Hematopoietic multipotent progenitor cell treated with erythropoietin and hydrocortisone succinate and interleukin-3 and kit ligand, for 15 days (in vitro differentiated cells): Measurements from ENCODE around the gene ZNF862.

Experiments used
- DNase-seq: peaks from one replicate; pipeline ENCODE4 v3.0.0-alpha.2; 2015; ENCODE audit warnings: low spot score

The ZNF862 gene

DNA sequence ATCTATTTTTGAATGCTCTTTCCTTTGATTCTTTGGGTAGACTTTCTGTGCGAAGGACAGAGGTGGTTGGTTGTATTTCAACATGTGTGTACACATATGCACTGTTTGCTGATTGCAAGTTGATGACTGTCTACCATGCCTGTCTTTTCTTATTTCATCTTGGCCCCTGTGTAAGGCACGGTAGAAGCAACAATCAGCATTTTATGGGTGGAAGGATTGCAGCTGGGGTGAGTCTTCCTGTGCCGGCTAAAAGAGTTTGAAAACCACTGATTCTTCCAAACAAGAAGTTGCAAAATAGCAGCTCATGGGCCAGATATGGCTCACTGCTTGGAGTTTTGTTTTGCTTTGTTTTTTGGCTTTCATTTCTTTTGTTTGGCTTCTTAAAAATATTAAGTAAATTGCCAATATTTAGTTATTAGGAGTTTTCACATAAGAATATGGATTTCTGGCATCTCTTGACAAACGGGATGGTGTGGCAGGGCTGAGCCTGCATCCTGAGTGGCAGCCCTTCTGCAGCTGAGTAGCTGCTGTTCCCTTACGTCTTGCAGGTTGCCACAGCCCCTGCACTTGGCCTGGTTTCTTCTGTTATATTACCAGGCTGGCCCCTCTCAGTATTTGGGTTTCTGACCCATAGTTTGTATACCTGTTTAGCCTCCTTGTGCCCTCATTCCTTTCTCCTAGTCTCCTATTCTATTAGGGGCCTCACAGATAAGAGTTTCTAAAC, 7.2 kb downstream of the ZNF862 start:
- no peak for DNase-seq

GRCh38 chr7:149846021-149846420, 7.8 kb downstream of the ZNF862 start:
- DNase-seq: no peak

DNA sequence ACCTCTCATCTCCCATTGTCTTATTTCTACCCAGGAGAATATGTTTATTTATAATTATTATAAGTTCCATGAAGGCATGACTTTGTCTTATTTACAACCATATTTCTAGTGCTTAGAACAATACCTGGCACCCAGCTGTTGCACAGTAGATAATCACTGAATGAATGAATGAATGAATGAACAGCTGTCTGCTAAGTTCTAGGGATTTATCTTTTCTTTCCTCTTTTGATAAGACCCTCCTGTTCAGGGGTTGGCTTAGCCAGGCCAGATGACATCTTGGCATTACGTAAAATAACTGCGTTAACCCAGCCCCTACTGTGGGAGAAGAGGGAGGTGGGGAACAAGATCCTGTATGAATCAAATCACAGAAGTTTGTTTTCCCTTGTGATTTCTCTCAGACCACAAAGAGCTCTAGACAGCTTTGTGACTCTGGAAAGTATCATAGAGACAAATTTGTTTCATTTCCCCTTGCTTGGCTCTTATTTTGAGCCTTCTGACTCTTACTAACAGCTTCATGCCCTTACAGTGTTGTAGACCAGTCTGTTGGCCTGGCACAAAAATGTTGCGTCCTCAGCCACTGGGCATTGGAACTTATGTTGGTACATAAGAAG, 8.4 kb downstream of the ZNF862 start:
- DNase-seq: no peak

DNA sequence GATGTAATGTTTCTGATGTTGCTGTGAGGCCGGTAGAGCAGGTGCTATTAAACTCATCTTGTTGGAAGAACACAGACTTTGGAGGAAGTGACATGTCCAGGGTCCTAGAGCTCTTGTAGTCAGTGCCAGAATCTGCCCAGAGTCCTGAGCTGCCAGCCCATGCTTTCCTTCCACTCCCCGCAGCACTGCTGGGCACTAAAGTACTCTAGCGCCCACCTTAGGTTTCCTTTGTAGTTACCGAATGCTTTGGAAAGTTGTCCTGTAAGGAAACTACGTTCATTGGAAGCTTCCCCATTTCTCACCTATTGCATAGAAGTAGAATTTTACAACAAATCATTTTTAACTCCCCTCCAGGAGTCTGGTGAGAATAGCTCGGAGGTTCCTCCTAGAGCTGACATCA, 11.0 kb downstream of the ZNF862 start:
- no peak for DNase-seq

- DNase-seq: no peak
Measured at GRCh38 chr7:149850007-149850594, 11.9 kb downstream of the ZNF862 start.

DNA sequence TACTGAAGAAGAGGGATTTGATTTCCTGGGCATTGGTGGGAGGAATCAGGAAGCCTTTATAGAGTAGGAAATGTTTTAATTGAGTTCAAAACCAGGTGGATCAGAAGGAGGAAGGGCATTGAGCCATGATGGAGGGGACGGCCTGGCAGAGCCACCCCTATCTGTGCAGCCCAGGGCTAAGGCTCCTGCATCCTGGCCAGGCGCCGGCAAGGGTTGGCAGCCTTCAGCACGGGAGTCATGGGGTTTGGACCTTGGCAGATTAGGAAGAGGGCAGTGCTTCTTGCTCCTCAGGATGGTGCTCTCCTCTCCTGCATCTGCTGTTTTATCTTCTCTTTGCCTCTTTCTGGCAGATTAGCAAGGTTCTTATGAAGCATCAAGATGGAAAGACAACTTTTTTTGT, 12.5 kb downstream of the ZNF862 start:
- no peak for DNase-seq

GRCh38 chr7:149851449-149851848, 13.3 kb downstream of the ZNF862 start:
- no peak for DNase-seq

DNA sequence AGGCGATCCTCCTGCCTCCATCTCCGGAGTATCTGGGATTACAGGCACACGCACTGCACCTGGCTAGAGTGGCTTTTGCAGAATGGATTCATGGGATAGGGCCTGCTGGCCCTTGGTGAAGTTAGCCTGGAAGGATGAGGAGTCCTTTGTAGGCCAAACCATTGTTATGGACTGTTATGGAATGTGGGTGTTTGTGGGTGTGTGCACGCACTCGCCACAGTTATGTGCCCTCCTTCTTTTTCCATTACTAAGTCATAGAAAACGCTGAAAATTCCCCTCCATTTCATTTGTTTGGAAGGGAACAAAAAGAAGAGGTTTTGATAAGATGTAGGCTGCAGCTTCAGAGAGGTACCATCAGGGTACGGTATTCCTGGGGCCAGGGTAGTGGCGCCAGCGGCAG, 15.0 kb downstream of the ZNF862 start:
- DNase-seq: no peak

DNA sequence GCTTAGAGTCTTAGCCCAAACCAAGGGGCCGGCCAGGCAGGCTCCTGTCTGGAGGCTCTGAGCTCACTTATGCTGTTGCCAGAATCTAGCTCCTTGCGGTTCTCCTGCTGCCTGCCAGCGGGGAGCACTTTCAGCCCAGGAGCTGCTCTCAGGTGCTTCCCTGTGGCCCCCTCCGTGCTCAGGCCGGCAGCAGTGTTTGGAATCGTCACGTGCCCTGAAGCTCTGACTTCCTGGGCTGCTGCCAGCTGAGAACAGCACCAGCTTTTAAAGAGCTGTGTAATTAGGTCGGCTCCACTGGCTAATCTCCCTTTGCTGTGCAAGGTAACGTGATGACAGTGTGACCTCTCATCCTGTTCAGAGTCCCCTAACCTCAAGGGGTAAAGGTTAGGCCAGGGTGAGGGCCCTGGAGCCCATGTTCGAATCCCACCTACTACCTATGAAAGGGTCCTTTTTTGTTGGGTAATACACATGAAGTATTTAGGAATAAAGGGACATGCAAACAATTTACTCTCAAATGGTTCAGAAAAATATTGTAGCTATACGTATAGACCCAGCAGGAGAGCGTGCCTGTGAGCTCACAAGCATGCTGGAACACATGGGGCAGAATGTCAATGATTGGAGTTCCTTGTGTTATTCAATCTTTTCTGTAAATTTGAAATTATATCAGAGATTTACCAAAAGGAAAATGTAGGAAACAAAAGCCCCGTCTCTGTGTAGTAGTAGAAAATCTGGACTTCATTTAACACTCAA, 16.6 kb downstream of the ZNF862 start:
- no peak for DNase-seq

- no peak for DNase-seq
Measured at GRCh38 chr7:149855361-149856305, 17.5 kb downstream of the ZNF862 start.

GRCh38 chr7:149856583-149856982, 18.4 kb downstream of the ZNF862 start:
- no peak for DNase-seq

DNA sequence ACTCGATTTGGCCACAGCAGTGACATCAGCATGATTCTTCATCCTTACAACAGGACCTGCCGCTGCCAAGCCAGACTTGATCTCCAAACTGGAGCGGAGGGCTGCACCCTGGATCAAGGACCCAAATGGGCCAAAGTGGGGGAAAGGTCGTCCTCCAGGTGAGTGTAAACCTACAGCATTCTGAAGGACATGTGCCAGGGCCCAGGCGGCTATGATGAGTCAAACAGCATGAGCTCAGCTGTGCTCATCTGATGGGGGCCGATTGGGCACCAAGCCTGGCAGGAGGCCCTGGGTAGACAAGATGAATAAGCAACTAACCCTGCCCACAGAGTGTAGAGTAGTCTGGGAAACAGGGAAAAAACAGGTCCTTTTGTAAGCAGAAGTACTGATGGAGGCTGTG, 21.2 kb downstream of the ZNF862 start:
- no peak for DNase-seq

- DNase-seq: no peak
Measured at GRCh38 chr7:149859876-149860275, 21.7 kb downstream of the ZNF862 start.

- DNase-seq: no peak
Measured at GRCh38 chr7:149860821-149861727, 22.9 kb downstream of the ZNF862 start.

DNA sequence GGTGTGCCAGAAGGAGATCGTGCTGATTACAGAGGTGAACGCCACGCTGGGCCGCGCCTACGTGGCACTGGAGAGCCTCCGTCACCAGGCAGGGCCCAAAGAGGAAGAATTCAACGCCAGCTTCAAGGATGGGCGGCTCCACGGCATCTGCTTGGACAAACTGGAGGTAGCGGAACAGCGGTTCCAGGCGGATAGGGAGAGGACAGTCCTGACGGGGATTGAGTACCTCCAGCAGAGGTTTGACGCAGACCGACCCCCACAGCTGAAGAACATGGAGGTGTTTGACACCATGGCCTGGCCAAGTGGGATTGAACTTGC, 23.5 kb downstream of the ZNF862 start:
- DNase-seq: no peak

DNA sequence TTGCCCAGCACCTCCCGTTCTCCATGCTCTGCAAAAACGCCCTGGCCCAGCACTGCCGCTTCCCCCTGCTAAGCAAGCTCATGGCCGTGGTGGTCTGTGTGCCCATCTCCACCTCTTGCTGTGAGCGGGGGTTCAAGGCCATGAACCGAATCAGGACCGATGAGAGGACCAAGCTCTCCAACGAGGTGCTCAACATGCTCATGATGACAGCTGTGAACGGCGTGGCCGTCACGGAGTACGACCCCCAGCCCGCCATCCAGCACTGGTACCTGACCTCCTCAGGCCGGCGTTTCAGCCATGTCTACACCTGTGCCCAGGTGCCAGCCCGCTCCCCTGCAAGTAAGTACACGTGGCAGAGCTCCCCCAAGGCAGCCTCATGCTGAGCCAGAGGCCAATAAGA, 24.0 kb downstream of the ZNF862 start:
- DNase-seq: no peak

- no peak for DNase-seq
Measured at GRCh38 chr7:149863500-149863899, 25.3 kb downstream of the ZNF862 start.

- no peak for DNase-seq
Measured at GRCh38 chr7:149864023-149864422, 25.8 kb downstream of the ZNF862 start.

GRCh38 chr7:149864751-149865150, 26.6 kb downstream of the ZNF862 start:
- DNase-seq: no peak

GRCh38 chr7:149865437-149865836, 27.3 kb downstream of the ZNF862 start:
- no peak for DNase-seq
